HG02798 (cell line): ENCODE measurements around the gene OGDH.
A peak's percentile ranks its signal among the peaks of the same experiment; 100 is the strongest.

Experiments used
- ATAC-seq: cut with Tn5 transposase; IDR thresholded peaks from one replicate; pipeline ENCODE4 v1.9.1; 2021; ENCODE audit warnings: mild to moderate bottlenecking; ENCODE audit not compliant: unreplicated experiment, poor library complexity

The OGDH gene

GRCh38 chr7:44616545-44616944 lies 10.1 kb downstream of the OGDH start:
- ATAC-seq: no peak

- ATAC-seq: peak; percentile 35
Observed at GRCh38 chr7:44617225-44617890, 10.9 kb downstream of the OGDH start.

- ATAC-seq: no peak
Observed at GRCh38 chr7:44618045-44618444, 11.6 kb downstream of the OGDH start.

GRCh38 chr7:44618753-44619152 lies 12.3 kb downstream of the OGDH start:
- ATAC-seq: peak; percentile 30

- no peak for ATAC-seq
Observed at GRCh38 chr7:44621034-44621749, 14.8 kb downstream of the OGDH start.

GRCh38 chr7:44621750-44622103 lies 15.3 kb downstream of the OGDH start:
- ATAC-seq: no peak

GRCh38 chr7:44622342-44623151 lies 16.1 kb downstream of the OGDH start:
- peak; percentile 80 for ATAC-seq

- no peak for ATAC-seq
Observed at GRCh38 chr7:44624318-44624717, 17.9 kb downstream of the OGDH start.

- no peak for ATAC-seq
Observed at GRCh38 chr7:44625526-44626471, 19.4 kb downstream of the OGDH start.

- ATAC-seq: no peak
Observed at GRCh38 chr7:44626620-44627019, 20.2 kb downstream of the OGDH start.

- ATAC-seq: peak; percentile 41
Observed at GRCh38 chr7:44629829-44630522, 23.5 kb downstream of the OGDH start.

- ATAC-seq: no peak
Observed at GRCh38 chr7:44630792-44631457, 24.5 kb downstream of the OGDH start.

- ATAC-seq: no peak
Observed at GRCh38 chr7:44631458-44632115, 25.2 kb downstream of the OGDH start.

- no peak for ATAC-seq
Observed at GRCh38 chr7:44632196-44632595, 25.8 kb downstream of the OGDH start.

GRCh38 chr7:44633254-44634186 lies 27.1 kb downstream of the OGDH start:
- ATAC-seq: peak; percentile 61

GRCh38 chr7:44634187-44634838 lies 27.9 kb downstream of the OGDH start:
- no peak for ATAC-seq
